Measurements from ENCODE around the gene MIEN1. TPM values are rescaled to one million over a fixed set of nuclear protein-coding genes. Genes with fewer than 3 reads are reported as not detected.

Gene MIEN1
- total RNA-seq, 1 experiment from 2014 or later = 50.8 TPM

GRCh38 chr17:39772987-39773934 lies 42.9 kb upstream of the MIEN1 start:
- no peak overlapping the region for H3K9ac ChIP-seq (ENCODE audit: extremely low read depth, insufficient read length, low read length)
- Mint-ChIP-seq H3K27ac (no peak overlapping the region), H3K27me3 (ENCODE audit: low read depth) (no peaks in the 10 kb centered on the region; the same call in 1 of the 2 replicates), H3K4me3 (no peak overlapping the region), H3K36me3 (ENCODE audit: insufficient read depth in 1 of 3, low read depth in 3 of 3) (no peaks in the 10 kb centered on the region), H3K4me1 (peaks cover 7 to 12% of the 10 kb centered on the region in 2 experiments), H3K9me3 (no peaks in the 10 kb centered on the region)
- H3K9me3 ChIP-seq (ENCODE audit: control insufficient read depth, low read depth, low read length) = no peaks in the 10 kb centered on the region
- H2BK15ac ChIP-seq (ENCODE audit: low read depth, low read length) = no peak overlapping the region
- no peak overlapping the region for H3K4ac ChIP-seq (ENCODE audit: low read depth, low read length)
- H2BK120ac ChIP-seq (ENCODE audit: low read depth, low read length, poor library complexity, severe bottlenecking) = no peak overlapping the region
- no peak overlapping the region for H3K4me2 ChIP-seq (ENCODE audit: insufficient read depth, insufficient read length, low read length)
- no peak overlapping the region for H4K5ac ChIP-seq (ENCODE audit: insufficient read length, low read depth, low read length)
- H3K27me3 ChIP-seq (ENCODE audit: insufficient read depth, low read length) = no peaks in the 10 kb centered on the region
- TF ChIP-seq, protein P1, sequence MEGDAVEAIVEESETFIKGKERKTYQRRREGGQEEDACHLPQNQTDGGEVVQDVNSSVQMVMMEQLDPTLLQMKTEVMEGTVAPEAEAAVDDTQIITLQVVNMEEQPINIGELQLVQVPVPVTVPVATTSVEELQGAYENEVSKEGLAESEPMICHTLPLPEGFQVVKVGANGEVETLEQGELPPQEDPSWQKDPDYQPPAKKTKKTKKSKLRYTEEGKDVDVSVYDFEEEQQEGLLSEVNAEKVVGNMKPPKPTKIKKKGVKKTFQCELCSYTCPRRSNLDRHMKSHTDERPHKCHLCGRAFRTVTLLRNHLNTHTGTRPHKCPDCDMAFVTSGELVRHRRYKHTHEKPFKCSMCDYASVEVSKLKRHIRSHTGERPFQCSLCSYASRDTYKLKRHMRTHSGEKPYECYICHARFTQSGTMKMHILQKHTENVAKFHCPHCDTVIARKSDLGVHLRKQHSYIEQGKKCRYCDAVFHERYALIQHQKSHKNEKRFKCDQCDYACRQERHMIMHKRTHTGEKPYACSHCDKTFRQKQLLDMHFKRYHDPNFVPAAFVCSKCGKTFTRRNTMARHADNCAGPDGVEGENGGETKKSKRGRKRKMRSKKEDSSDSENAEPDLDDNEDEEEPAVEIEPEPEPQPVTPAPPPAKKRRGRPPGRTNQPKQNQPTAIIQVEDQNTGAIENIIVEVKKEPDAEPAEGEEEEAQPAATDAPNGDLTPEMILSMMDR (conservative IDR thresholded peaks at IDR 0.05) = no peak
- no peak overlapping the region for H2AFZ ChIP-seq (ENCODE audit: low read length)
- H4K8ac ChIP-seq (replicated peaks; ENCODE audit: insufficient read length, low read depth, low read length) = no peak overlapping the region
- no peak overlapping the region for H3K56ac ChIP-seq (ENCODE audit: insufficient read length, low read depth, low read length)
- H3K23me2 ChIP-seq (ENCODE audit: insufficient read length, low read depth, low read length, poor library complexity, severe bottlenecking) = no peaks in the 10 kb centered on the region
- H4K20me1 ChIP-seq (ENCODE audit: control insufficient read depth, insufficient read depth, insufficient read length) = no peaks in the 10 kb centered on the region
- no peak overlapping the region for H3K23ac ChIP-seq (ENCODE audit: insufficient read length, low read depth, low read length)
- DNase-seq = no peak
- H4K91ac ChIP-seq (ENCODE audit: insufficient read length, low read depth, low read length) = no peak overlapping the region
- no peak overlapping the region for H2BK5ac ChIP-seq (ENCODE audit: insufficient read length, low read length)
- no peaks in the 10 kb centered on the region for H3K4me1 ChIP-seq (ENCODE audit: insufficient read depth, low read length)
- no peak overlapping the region for H3K18ac ChIP-seq (ENCODE audit: insufficient read length, low read depth, low read length)
- no peaks in the 10 kb centered on the region for H3K79me2 ChIP-seq (ENCODE audit: insufficient read depth, low read length)
- H3T11ph ChIP-seq (ENCODE audit: low read length) = no peak overlapping the region
- WGBS (ENCODE audit: extremely low coverage, insufficient read length, low lambda C conversion rate) = no CpG with 5 or more reads among the region's 7 CpGs
- H3K79me1 ChIP-seq (ENCODE audit: insufficient read depth, low read depth, low read length, poor library complexity, severe bottlenecking) = no peaks in the 10 kb centered on the region
- H2AK5ac ChIP-seq (ENCODE audit: insufficient read length, low read length) = no peak overlapping the region
- H2BK20ac ChIP-seq (ENCODE audit: low read depth, low read length, poor library complexity, severe bottlenecking) = no peak overlapping the region
- H2BK12ac ChIP-seq (ENCODE audit: insufficient read length, low read depth, low read length) = no peak overlapping the region
- no peak overlapping the region; the same call in 1 of the 2 replicates for H3K14ac ChIP-seq (ENCODE audit: insufficient read depth, low read length)
- H3K27ac ChIP-seq (ENCODE audit: insufficient read length, low read depth, low read length) = no peak overlapping the region

All from H9 (cell line).